ENCODE measurements around the gene POC1A.

POC1A gene

GRCh38 chr3:52084216-52084945, 69.8 kb downstream of the POC1A start:
- Histone ChIP-seq H3K27me3 (ENCODE audit: low read depth, low read length) (no peaks in the 10 kb centered on the region), H3K27ac (ENCODE audit: low read length) (no peak overlapping the region), H3K4me1 (ENCODE audit: low read length) (no peaks in the 10 kb centered on the region), H3K9ac (ENCODE audit: low read length) (no peak overlapping the region), H3K36me3 (replicated peaks; ENCODE audit: low read depth, low read length) (no peaks in the 10 kb centered on the region), H4K20me1 (ENCODE audit: insufficient read depth, low read length) (no peaks in the 10 kb centered on the region), H3K9me3 (ENCODE audit: insufficient read depth, low read length) (no peaks in the 10 kb centered on the region), H3K79me2 (ENCODE audit: low read length) (no peaks in the 10 kb centered on the region), H3K4me3 (ENCODE audit: low read length) (no peak overlapping the region), H2AFZ (ENCODE audit: low read depth, low read length) (no peak overlapping the region), H3K4me2 (ENCODE audit: low read length) (no peak overlapping the region)
- TF ChIP-seq CTCF (IDR thresholded peaks at IDR 0.05; ENCODE audit: low read depth, low read length), result no peak
- TF ChIP-seq EZH2phosphoT487 (IDR thresholded peaks at IDR 0.05; ENCODE audit: low read depth), result no peak

GRCh38 chr3:52083556-52084087, 70.6 kb downstream of the POC1A start:
- H3K36me3 ChIP-seq (replicated peaks; ENCODE audit: low read depth, low read length), result no peaks in the 10 kb centered on the region
- no peaks in the 10 kb centered on the region for H3K27me3 ChIP-seq (ENCODE audit: low read depth, low read length)
- no peaks in the 10 kb centered on the region for H3K4me1 ChIP-seq (ENCODE audit: low read length)
- no peak overlapping the region for H3K4me2 ChIP-seq (ENCODE audit: low read length)
- no peak overlapping the region for H3K9ac ChIP-seq (ENCODE audit: low read length)
- H3K79me2 ChIP-seq (ENCODE audit: low read length), result no peaks in the 10 kb centered on the region
- H3K27ac ChIP-seq (ENCODE audit: low read length), result no peak overlapping the region
- no peak overlapping the region for H3K4me3 ChIP-seq (ENCODE audit: low read length)
- TF ChIP-seq CTCF (IDR thresholded peaks at IDR 0.05; ENCODE audit: low read depth, low read length) (no peak), EZH2phosphoT487 (IDR thresholded peaks at IDR 0.05; ENCODE audit: low read depth) (no peak)
- H3K9me3 ChIP-seq (ENCODE audit: insufficient read depth, low read length), result no peaks in the 10 kb centered on the region
- no peaks in the 10 kb centered on the region for H4K20me1 ChIP-seq (ENCODE audit: insufficient read depth, low read length)
- H2AFZ ChIP-seq (ENCODE audit: low read depth, low read length), result no peak overlapping the region

GRCh38 chr3:52082951-52083350, 71.3 kb downstream of the POC1A start:
- no peak overlapping the region for H3K9ac ChIP-seq (ENCODE audit: low read length)
- no peaks in the 10 kb centered on the region for H3K9me3 ChIP-seq (ENCODE audit: insufficient read depth, low read length)
- TF ChIP-seq EZH2phosphoT487 (IDR thresholded peaks at IDR 0.05; ENCODE audit: low read depth) (no peak), CTCF (IDR thresholded peaks at IDR 0.05; ENCODE audit: low read depth, low read length) (no peak)
- no peaks in the 10 kb centered on the region for H3K27me3 ChIP-seq (ENCODE audit: low read depth, low read length)
- H3K4me2 ChIP-seq (ENCODE audit: low read length), result no peak overlapping the region
- no peaks in the 10 kb centered on the region for H3K36me3 ChIP-seq (replicated peaks; ENCODE audit: low read depth, low read length)
- no peak overlapping the region for H2AFZ ChIP-seq (ENCODE audit: low read depth, low read length)
- no peaks in the 10 kb centered on the region for H4K20me1 ChIP-seq (ENCODE audit: insufficient read depth, low read length)
- no peaks in the 10 kb centered on the region for H3K4me1 ChIP-seq (ENCODE audit: low read length)
- no peak overlapping the region for H3K4me3 ChIP-seq (ENCODE audit: low read length)
- H3K27ac ChIP-seq (ENCODE audit: low read length), result no peak overlapping the region
- H3K79me2 ChIP-seq (ENCODE audit: low read length), result no peaks in the 10 kb centered on the region

- Histone ChIP-seq H3K27me3 (ENCODE audit: low read depth, low read length) (no peaks in the 10 kb centered on the region), H3K9me3 (ENCODE audit: insufficient read depth, low read length) (no peaks in the 10 kb centered on the region), H3K27ac (ENCODE audit: low read length) (no peak overlapping the region), H3K79me2 (ENCODE audit: low read length) (no peaks in the 10 kb centered on the region), H3K4me2 (ENCODE audit: low read length) (no peak overlapping the region), H3K4me3 (ENCODE audit: low read length) (no peak overlapping the region), H2AFZ (ENCODE audit: low read depth, low read length) (no peak overlapping the region), H3K9ac (ENCODE audit: low read length) (no peak overlapping the region), H3K36me3 (replicated peaks; ENCODE audit: low read depth, low read length) (no peaks in the 10 kb centered on the region), H4K20me1 (ENCODE audit: insufficient read depth, low read length) (no peaks in the 10 kb centered on the region), H3K4me1 (ENCODE audit: low read length) (no peaks in the 10 kb centered on the region)
- TF ChIP-seq EZH2phosphoT487 (IDR thresholded peaks at IDR 0.05; ENCODE audit: low read depth) (no peak), CTCF (IDR thresholded peaks at IDR 0.05; ENCODE audit: low read depth, low read length) (no peak)
These were observed 73.1 kb downstream of the POC1A start for GRCh38 chr3:52080830-52081719.
